ENCODE results near the gene TPPP. TPM values are rescaled to one million over a fixed set of nuclear protein-coding genes. Genes with fewer than 3 reads are reported as not detected.
"Not testable (repeated sequence)": the region's sequence is repeated elsewhere in the genome, so short reads cannot be mapped to it uniquely, and the experiment has no call there.

TPPP gene
- total and polyA plus RNA-seq, 7 donors: 0.60 to 15.5 (median 7.1) TPM

DNA sequence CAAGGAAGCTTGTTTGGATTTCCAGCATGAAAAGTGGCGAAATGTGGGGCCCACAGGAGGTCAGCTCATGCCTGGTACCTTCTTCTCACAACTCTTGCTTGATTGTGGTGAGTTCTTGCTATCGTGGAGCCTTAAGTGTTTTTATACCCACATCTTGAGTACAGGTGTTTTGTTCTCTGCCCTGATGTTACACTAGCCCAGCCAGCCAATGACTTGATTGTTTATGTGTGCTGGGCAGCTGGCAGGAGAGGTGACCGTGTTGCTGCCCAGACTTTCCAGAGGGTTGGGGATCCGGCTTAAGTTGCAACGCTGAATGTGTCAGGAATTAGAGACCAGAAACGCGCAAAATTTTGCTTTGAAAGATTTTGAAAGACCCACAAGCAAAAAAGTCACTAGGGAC, 24.0 kb upstream of the TPPP start:
- WGBS, 2 donors: 56 to 74% methylated on average over 6 to 7 of the region's 7 CpGs
- no peak overlapping the region for H3K27ac ChIP-seq
- TF ChIP-seq POLR2AphosphoS5 (IDR thresholded peaks at IDR 0.05) (no peak), EP300 (IDR thresholded peaks at IDR 0.05) (no peak), POLR2A (IDR thresholded peaks at IDR 0.05) (no peak)
- TF ChIP-seq, protein P1, sequence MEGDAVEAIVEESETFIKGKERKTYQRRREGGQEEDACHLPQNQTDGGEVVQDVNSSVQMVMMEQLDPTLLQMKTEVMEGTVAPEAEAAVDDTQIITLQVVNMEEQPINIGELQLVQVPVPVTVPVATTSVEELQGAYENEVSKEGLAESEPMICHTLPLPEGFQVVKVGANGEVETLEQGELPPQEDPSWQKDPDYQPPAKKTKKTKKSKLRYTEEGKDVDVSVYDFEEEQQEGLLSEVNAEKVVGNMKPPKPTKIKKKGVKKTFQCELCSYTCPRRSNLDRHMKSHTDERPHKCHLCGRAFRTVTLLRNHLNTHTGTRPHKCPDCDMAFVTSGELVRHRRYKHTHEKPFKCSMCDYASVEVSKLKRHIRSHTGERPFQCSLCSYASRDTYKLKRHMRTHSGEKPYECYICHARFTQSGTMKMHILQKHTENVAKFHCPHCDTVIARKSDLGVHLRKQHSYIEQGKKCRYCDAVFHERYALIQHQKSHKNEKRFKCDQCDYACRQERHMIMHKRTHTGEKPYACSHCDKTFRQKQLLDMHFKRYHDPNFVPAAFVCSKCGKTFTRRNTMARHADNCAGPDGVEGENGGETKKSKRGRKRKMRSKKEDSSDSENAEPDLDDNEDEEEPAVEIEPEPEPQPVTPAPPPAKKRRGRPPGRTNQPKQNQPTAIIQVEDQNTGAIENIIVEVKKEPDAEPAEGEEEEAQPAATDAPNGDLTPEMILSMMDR (IDR thresholded peaks at IDR 0.05): no peak
- H3K9me3 ChIP-seq: no peaks in the 10 kb centered on the region
- no peaks in the 10 kb centered on the region for H3K27me3 ChIP-seq
- no peak overlapping the region for H3K4me3 ChIP-seq
- DNase-seq: no peak
- H3K36me3 ChIP-seq: no peaks in the 10 kb centered on the region
- intact Hi-C loops (cut with DNase I): no loop called here
- no peaks in the 10 kb centered on the region for H3K4me1 ChIP-seq

DNA sequence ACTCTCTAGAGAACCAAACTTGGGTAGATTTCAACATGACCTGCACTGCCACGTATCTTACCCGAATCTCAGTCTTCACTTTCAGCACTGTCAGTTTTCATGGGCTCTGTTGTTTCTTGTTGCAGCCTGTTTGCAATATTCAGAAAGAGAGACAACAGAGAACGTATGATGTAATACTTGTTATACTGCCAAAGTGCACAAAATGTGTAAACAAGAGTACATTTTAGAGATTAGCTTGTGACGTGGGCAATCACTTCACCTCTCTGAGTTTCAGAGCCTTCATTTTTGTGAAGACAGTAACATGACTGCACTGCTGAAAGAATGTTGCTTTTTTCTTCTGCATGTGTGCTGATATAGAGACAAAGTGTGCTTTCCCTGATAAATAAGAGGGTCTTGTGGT, 23.6 kb upstream of the TPPP start:
- H3K27me3 ChIP-seq; H3K4me3 ChIP-seq; DNase-seq; H3K36me3 ChIP-seq; H3K4me1 ChIP-seq; intact Hi-C loops (cut with DNase I); H3K27ac ChIP-seq; H3K9me3 ChIP-seq: not testable (repeated sequence)
- WGBS, 2 donors: 17 to 72% methylated on average over 4 of the region's 4 CpGs

DNA sequence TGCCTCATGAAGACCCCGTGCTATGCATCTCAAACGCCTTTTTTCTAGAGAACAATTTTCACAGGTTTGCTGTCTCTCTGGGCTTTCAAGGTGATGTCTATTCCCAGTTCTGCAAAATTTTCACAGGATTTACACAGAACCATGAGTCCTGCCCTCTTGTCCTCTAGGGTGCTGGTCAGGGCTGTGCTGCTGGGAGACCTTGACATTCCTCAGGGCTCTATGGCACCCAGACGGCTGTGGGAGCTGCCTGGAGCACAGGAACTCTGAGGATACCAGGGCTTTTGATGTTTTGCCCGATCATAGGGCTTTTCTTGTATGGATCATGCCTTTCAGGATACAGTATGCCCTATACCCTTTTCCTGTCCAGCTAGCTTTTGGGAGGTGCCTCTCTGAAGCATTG, 22.5 kb upstream of the TPPP start:
- intact Hi-C loops (cut with DNase I); DNase-seq; H3K9me3 ChIP-seq; H3K4me1 ChIP-seq; H3K36me3 ChIP-seq; H3K4me3 ChIP-seq; H3K27me3 ChIP-seq; H3K27ac ChIP-seq: not testable (repeated sequence)
- WGBS, 2 donors: 90 to 94% methylated on average over 4 of the region's 4 CpGs

DNA sequence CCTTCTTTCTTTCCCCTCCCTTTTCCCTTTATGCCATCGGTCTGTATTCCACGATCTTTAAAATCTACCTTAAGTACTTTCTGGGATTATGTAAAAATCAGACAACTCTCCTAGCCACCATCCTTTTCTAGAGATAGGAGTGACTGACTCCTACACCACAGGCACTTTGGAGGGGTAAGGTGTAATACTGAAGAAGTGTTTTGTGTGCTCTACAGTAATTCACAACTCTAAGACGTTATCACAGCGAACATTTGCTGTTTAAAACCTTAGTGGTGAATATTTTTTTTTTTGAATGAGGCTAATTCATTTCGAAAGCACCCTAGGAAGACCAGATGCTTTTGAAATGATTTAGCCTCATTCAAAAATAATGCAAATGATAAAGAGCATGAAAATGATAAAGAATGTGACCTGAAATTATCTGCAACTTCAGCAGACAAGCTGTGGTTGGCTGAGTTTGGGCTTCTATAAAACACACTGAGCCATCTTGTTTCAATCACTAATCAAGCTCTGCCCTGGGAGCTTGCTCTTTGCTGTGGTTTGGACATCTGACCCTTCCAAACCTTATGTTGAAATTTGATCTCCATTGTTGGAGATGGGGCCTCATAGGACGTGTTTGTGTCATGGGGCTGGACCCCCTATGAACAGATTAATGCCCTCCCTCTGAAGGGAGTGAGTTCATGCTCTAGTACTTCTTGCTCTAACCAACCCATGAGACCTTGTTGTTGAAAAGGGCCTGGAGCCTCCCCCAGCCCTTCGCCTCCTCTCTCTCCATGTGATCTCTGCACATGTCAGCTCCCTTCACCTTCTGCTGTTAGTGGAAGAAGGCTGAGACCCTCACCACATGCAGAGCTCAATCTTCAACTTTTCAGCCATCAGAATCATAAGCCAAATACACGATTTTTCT, 21.3 kb upstream of the TPPP start:
- H3K4me3 ChIP-seq; H3K27ac ChIP-seq; H3K36me3 ChIP-seq; H3K4me1 ChIP-seq; H3K9me3 ChIP-seq; H3K27me3 ChIP-seq; intact Hi-C loops (cut with DNase I); DNase-seq: not testable (repeated sequence)
- WGBS, 2 donors: 66 to 80% methylated on average over 5 to 8 of the region's 8 CpGs

DNA sequence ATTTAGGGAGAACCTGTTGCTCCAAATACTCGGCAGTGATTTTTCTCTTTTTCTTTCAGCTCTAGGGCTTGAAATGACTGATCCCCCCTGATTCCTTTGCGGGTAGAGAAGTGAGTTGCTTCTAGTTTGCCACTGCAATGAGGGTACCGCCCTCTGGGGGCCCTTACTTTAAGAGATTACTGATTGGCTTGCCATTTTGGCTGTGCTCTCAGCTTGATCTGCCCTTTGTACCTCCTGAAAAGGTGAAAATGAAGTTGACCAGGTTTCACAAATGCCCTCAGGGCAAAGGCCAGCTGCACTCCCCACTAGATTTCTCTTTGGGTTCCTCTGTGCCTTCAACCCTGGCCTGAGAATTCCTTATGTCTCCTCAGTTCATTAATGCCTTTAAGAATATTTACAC, 20.5 kb upstream of the TPPP start:
- H3K27me3 ChIP-seq; intact Hi-C loops (cut with DNase I); H3K9me3 ChIP-seq; DNase-seq; H3K36me3 ChIP-seq; H3K4me3 ChIP-seq; H3K4me1 ChIP-seq; H3K27ac ChIP-seq: not testable (repeated sequence)
- 72 to 93% methylated on average over 2 of the region's 3 CpGs for WGBS, 2 donors

DNA sequence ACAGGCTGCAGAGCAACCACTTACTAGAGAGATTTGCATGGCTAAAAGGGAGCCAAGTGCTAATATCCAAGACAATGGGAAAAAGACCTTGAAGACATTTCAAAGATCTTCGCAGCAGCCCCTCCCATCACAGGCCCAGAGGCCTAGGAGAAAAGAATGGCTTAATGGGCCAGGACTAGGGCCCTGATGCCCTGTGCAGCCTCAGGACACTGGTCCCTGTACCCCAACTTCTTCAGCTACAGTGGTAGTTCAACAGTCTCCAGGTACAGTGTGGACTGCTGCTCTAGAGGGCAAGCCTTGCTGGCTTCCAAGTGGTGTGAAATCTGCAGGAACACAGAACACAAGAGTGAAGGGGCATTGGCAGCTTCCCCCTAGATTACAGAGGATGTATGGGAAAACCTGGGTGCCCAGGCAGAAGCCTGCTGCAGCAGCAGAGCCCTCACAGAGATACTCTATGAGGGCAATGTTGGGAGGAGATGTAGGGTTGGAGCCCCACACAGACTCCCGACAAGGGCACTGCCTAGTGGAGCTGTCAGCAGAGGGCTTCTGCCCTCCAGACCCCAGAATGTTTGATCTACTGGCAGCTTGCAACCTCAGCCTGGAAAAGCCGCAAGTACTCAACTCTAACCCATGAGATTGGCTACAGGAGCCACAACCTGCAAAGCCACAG, 15.8 kb upstream of the TPPP start:
- intact Hi-C loops (cut with DNase I); H3K9me3 ChIP-seq; H3K4me3 ChIP-seq; H3K27me3 ChIP-seq; H3K36me3 ChIP-seq; H3K27ac ChIP-seq; H3K4me1 ChIP-seq; DNase-seq: not testable (repeated sequence)
- WGBS, 2 donors: 90 to 91% methylated on average over 3 of the region's 3 CpGs

DNA sequence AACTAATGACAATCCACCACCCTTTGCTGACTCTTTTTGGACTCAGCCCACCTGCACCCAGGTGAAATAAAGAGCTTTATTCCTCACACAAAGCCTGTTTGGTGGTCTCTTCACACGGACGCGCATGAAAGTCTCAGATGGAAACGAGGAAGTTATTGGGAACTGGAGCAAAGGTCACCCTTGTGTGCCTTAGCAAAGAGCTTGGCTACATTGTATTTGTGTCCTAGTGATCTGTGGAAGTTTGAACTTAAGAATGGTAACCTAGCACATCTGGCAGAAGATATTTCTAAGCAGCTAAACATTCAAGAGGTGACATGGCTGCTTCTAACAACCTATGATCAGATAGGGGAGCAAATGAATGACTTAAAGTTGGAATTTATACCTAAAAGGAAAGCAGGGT, 15.2 kb upstream of the TPPP start:
- intact Hi-C loops (cut with DNase I); H3K4me3 ChIP-seq; H3K4me1 ChIP-seq; H3K27me3 ChIP-seq; DNase-seq; H3K36me3 ChIP-seq; H3K9me3 ChIP-seq; H3K27ac ChIP-seq: not testable (repeated sequence)
- 48 to 76% methylated on average over 4 of the region's 4 CpGs for WGBS, 2 donors

DNA sequence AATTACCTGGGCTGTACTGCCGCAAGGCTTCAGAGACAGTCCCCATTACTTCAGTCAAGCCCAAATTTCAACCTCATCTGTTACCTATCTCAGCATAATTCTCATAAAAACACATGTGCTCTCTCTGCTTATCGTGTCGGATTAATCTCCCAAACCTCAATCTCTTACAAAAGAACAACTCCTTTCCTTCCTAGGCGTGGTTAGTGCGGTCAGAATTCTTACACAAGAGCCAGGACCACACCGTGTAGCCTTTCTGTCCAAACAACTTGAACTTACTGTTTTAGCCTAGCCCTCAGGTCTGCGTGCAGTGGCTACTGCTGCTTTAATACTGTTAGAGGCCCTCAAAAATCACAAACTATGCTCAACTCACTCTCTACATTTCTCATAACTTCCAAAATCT, 13.0 kb upstream of the TPPP start:
- WGBS, 2 donors: 75 to 88% methylated on average over 7 of the region's 7 CpGs
- H3K9me3 ChIP-seq; H3K36me3 ChIP-seq; H3K4me1 ChIP-seq; H3K27ac ChIP-seq; H3K27me3 ChIP-seq; intact Hi-C loops (cut with DNase I); H3K4me3 ChIP-seq; DNase-seq: not testable (repeated sequence)

DNA sequence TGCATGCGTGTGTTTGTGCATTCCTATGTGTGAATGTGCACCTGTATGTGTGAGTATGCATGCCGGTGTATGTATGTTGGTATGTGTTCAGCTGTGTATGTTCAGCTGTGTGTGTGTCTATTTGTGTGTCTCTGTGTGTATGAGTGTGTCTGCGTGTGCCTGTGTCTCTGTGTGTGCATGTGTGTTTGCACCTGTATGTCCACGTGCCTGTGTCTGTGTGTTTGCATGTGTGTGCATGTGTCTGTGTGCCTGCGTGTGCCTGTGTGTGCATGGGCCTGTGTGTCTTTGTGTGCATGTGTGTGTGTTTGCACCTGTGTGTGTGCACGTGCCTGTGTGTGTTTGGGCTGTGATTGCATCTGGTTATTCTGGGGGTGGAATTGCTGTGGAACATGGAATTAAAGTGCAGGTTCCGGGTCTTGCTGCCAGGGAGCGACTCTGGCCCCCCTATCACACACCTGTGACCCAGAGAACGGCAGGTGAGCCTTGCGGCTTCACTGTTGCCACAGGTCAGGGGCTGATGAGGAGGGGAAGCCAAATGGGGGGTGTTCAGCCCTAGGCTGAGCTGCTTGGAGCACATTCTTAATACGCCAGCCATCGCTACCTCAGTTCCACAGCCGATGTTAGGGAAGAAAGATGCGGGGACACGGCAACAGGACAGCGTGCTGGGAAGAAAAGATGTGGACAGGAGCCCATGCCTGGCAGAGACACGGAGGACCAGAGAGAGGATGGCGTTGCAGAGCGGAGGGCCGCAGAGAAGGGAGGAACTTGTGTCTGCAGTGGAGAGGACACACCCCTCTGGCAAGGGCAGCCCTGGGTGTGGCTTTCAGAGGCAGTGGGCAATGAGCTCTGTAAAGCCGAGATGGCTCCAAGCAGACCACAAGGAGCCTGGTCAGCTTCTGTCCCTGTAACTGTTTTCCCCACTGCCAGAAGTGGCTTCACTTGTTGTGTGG, 3.9 kb upstream of the TPPP start:
- H3K27ac ChIP-seq; DNase-seq; H3K36me3 ChIP-seq; H3K27me3 ChIP-seq; H3K4me1 ChIP-seq; intact Hi-C loops (cut with DNase I); H3K4me3 ChIP-seq: not testable (repeated sequence)
- H3K9me3 ChIP-seq: peaks cover 0 to 12% (median 8%) of the 10 kb centered on the region in 4 donors
- 73 to 89% methylated on average over 17 to 21 of the region's 21 CpGs for WGBS, 2 donors

DNA sequence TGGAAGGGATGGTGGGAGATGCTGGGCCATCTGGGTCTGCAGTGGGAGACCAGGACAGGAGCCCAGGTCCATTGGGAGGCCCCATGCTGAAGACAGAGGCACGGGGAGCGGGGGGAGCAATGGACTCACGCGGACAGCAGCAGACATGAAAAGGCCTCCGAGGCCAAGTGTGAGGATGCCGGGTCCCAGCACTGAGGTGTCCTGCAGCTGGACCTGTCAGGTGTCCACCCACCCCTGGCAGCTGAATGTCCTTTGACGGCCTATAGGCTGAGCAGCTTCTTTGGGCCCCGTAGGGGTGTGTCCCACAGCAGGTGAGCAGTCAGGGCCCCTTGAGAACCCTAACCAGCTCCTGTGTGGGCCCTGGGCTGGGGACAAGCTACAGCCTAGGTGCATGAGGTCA, 3.0 kb upstream of the TPPP start:
- DNase-seq; H3K27me3 ChIP-seq; intact Hi-C loops (cut with DNase I); H3K4me1 ChIP-seq; H3K36me3 ChIP-seq; H3K4me3 ChIP-seq; H3K27ac ChIP-seq: not testable (repeated sequence)
- peaks cover 0 to 12% (median 8%) of the 10 kb centered on the region in 4 donors for H3K9me3 ChIP-seq
- 95% methylated on average over 6 to 8 of the region's 8 CpGs for WGBS, 2 donors

DNA sequence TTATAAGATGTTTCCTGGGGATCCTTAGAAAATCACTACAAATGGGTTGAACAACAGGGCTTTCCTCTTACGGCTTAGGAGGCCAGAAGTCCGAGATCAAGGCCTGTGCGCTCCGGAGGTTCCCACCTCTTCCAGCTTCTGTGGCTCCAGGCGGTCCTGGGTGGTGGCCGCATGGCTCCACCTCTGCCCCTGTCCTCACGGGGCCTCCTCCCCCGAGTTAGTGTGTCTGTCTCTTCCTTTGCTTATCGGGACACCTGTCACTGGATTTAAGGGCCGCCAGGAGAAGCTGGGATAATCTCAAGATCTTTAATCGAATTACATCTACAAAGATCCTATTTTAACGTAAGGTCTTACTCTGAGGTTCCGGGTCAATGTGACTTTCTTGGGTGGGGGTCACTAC, 2.3 kb upstream of the TPPP start:
- H3K4me1 ChIP-seq; H3K36me3 ChIP-seq; H3K4me3 ChIP-seq; H3K27ac ChIP-seq; H3K27me3 ChIP-seq; DNase-seq; intact Hi-C loops (cut with DNase I): not testable (repeated sequence)
- WGBS, 2 donors: 92 to 96% methylated on average over 9 to 10 of the region's 13 CpGs
- H3K9me3 ChIP-seq: peaks cover 0 to 11% (median 7%) of the 10 kb centered on the region in 4 donors
